Measurements from ENCODE around the gene CYFIP2. TPM values are rescaled to one million over a fixed set of nuclear protein-coding genes. Genes with fewer than 3 reads are reported as not detected.
"Not testable (repeated sequence)": the region's sequence is repeated elsewhere in the genome, so short reads cannot be mapped to it uniquely, and the experiment has no call there.

Gene CYFIP2
- total and polyA plus RNA-seq, 8 donors, result 14.8 to 162 (median 24.4) TPM

DNA sequence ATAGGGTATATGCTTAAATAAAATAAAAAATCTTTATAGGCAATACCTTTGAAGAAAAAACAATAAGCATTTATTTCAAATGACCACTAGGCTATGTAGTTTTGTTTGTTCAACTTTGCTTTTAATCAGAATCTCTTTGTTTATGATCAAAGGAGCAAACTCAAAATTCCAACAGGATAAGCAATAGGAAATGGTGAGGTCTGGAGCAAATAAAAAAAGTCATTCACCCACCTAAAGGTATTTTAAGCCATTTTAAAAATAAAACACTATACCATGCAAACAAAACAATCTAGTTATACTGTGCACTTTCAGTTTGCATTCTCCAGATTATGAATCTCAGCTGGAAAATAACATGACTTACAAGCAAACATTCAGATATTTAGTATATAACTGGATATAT, 35.3 kb upstream of the CYFIP2 start:
- Histone ChIP-seq H3K27ac (no peak overlapping the region), H3K4me3 (no peak overlapping the region), H3K36me3 (no peaks in the 10 kb centered on the region), H3K27me3 (no peaks in the 10 kb centered on the region), H3K4me1 (no peaks in the 10 kb centered on the region), H3K9me3 (no peaks in the 10 kb centered on the region)
- no peak for DNase-seq
- no peak for TF ChIP-seq POLR2A (IDR thresholded peaks at IDR 0.05)
- TF ChIP-seq, protein P1, sequence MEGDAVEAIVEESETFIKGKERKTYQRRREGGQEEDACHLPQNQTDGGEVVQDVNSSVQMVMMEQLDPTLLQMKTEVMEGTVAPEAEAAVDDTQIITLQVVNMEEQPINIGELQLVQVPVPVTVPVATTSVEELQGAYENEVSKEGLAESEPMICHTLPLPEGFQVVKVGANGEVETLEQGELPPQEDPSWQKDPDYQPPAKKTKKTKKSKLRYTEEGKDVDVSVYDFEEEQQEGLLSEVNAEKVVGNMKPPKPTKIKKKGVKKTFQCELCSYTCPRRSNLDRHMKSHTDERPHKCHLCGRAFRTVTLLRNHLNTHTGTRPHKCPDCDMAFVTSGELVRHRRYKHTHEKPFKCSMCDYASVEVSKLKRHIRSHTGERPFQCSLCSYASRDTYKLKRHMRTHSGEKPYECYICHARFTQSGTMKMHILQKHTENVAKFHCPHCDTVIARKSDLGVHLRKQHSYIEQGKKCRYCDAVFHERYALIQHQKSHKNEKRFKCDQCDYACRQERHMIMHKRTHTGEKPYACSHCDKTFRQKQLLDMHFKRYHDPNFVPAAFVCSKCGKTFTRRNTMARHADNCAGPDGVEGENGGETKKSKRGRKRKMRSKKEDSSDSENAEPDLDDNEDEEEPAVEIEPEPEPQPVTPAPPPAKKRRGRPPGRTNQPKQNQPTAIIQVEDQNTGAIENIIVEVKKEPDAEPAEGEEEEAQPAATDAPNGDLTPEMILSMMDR (IDR thresholded peaks at IDR 0.05), result no peak
- intact Hi-C loops (cut with DNase I; ENCODE audit: low total_unique reads), result no loop called here

DNA sequence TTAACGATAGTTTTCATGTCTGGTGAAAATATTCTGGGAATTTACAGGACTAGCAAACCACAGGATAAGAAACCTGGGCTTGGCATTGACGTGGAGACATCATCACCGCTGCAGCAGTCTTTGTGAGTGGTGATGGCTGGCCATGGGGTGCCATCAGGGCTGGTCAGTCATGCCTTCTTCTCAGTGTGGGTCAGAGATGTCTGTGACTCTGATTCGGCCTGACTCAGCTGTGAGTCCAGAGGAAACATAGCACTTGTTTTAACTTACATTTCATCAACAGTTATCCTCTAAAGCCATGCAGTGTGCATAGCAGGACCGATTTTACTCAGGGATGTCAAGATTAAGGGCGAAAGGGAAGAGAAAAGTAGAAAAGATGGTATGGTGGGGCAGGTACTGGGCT, 33.2 kb upstream of the CYFIP2 start:
- DNase-seq, result no peak
- H3K9me3 ChIP-seq, result no peaks in the 10 kb centered on the region
- H3K36me3 ChIP-seq, result no peaks in the 10 kb centered on the region
- H3K27me3 ChIP-seq, result no peaks in the 10 kb centered on the region
- no peak for TF ChIP-seq POLR2A (IDR thresholded peaks at IDR 0.05)
- TF ChIP-seq EP300 (IDR thresholded peaks at IDR 0.05), result no peak
- no peak for TF ChIP-seq POLR2AphosphoS5 (IDR thresholded peaks at IDR 0.05)
- TF ChIP-seq, protein P1 (IDR thresholded peaks at IDR 0.05), result no peak
- H3K4me3 ChIP-seq, result no peak overlapping the region
- 72 to 82% (median 77%) methylated on average over 6 of the region's 6 CpGs for WGBS, 5 donors
- H3K4me1 ChIP-seq, result no peaks in the 10 kb centered on the region
- no peak overlapping the region for H3K27ac ChIP-seq
- intact Hi-C loops (cut with DNase I; ENCODE audit: low total_unique reads), result no loop called here

DNA sequence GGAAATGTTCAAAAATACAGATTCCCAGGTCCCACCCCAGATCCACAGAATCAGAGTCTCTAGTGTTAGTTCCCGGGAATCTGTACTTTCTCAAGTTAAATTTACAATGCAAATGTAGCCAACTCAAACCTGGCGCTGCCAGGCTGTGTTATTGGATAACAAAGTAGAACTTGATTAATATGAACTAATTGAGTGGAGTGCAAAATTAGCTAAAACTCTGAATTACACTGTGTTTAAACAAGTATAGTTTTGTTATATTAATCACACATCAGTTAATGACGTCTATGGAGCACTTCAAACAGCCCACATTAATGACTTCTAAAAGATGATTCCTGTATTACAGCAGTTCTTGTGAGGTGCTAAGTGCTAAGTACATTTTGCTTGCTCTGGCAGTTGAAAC, 32.4 kb upstream of the CYFIP2 start:
- Histone ChIP-seq H3K9me3 (no peaks in the 10 kb centered on the region), H3K27me3 (no peaks in the 10 kb centered on the region), H3K27ac (no peak overlapping the region), H3K4me3 (no peak overlapping the region), H3K4me1 (no peaks in the 10 kb centered on the region), H3K36me3 (no peaks in the 10 kb centered on the region)
- DNase-seq, result no peak
- intact Hi-C loops (cut with DNase I; ENCODE audit: low total_unique reads), result no loop called here
- 74 to 88% (median 86%) methylated on average over 3 of the region's 3 CpGs for WGBS, 5 donors
- TF ChIP-seq POLR2A (IDR thresholded peaks at IDR 0.05), result no peak
- TF ChIP-seq EP300 (IDR thresholded peaks at IDR 0.05), result no peak
- TF ChIP-seq, protein P1 (IDR thresholded peaks at IDR 0.05), result no peak
- TF ChIP-seq POLR2AphosphoS5 (IDR thresholded peaks at IDR 0.05), result no peak

DNA sequence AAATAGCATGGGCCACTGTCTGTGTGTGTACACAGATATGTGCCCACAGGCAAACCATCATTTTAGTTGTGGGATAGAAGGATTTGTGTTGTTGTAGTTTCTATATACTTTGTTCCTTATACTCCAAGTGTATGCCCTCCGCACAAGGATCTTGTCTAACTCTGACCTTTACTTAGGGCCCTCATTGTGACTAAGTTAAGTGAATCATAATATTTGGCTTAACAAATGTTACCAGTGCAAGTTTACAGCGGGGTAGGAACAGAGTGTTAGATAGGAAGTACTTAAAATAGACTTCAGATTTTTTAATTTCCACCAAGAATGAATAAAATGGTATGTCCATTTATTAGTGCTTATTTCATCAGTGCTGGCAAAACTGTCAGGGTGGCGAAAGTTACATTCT, 29.5 kb upstream of the CYFIP2 start:
- no peaks in the 10 kb centered on the region for H3K9me3 ChIP-seq
- H3K4me3 ChIP-seq, result no peak overlapping the region
- no peaks in the 10 kb centered on the region for H3K36me3 ChIP-seq
- DNase-seq, result no peak
- WGBS, 5 donors, result 73 to 83% (median 80%) methylated on average over 3 of the region's 3 CpGs
- intact Hi-C loops (cut with DNase I; ENCODE audit: low total_unique reads), result no loop called here
- H3K27ac ChIP-seq, result no peak overlapping the region
- no peaks in the 10 kb centered on the region for H3K4me1 ChIP-seq
- TF ChIP-seq POLR2AphosphoS5 (IDR thresholded peaks at IDR 0.05) (no peak), POLR2A (IDR thresholded peaks at IDR 0.05) (no peak), EP300 (IDR thresholded peaks at IDR 0.05) (no peak)
- TF ChIP-seq, protein P1 (IDR thresholded peaks at IDR 0.05), result no peak
- H3K27me3 ChIP-seq, result no peaks in the 10 kb centered on the region

DNA sequence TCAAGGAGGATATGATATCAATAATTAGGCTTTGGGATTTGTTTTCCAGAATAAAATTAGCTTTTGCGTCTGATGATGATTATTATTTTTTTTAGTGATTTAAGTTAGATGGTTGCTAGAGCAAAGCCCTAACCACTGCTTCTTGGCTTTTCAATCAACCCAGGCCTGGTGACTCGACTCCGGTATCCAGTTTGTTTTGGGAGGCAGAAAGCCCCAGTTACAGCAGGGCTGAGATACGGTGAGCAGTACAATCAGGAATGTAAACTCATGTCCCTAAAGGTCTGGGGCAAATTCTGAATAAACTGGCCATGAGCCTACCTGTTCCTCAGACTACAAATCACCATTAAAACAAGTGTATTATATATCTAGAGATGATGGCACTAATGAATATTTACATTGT, 24.4 kb upstream of the CYFIP2 start:
- TF ChIP-seq EP300 (IDR thresholded peaks at IDR 0.05) (no peak), POLR2AphosphoS5 (IDR thresholded peaks at IDR 0.05) (no peak), POLR2A (IDR thresholded peaks at IDR 0.05) (no peak)
- TF ChIP-seq, protein P1 (IDR thresholded peaks at IDR 0.05), result no peak
- 62 to 88% (median 69%) methylated on average over 4 of the region's 4 CpGs for WGBS, 5 donors
- intact Hi-C loops (cut with DNase I; ENCODE audit: low total_unique reads), result no loop called here
- no peak overlapping the region for H3K4me3 ChIP-seq
- no peak for DNase-seq
- H3K27me3 ChIP-seq, result no peaks in the 10 kb centered on the region
- no peak overlapping the region for H3K27ac ChIP-seq
- no peaks in the 10 kb centered on the region for H3K36me3 ChIP-seq
- no peaks in the 10 kb centered on the region for H3K9me3 ChIP-seq
- no peaks in the 10 kb centered on the region for H3K4me1 ChIP-seq

DNA sequence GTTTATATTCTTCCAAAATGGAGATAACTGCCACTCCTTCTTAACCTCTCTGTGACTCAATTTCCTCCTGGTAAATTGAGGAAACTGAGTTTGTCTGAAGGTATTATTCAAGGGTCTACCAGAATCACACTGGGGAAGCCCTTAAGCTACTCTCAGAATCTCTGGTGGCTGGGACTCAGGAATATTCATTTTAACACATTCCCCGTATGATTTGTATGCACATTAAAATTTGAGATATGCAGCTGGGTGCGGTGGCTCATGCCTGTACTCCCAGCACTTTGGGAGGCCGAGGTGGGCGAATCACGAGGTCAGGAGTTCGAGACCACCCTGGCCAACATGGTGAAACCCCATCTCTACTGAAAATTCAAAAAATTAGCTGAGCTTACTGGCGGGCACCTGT, 21.2 kb upstream of the CYFIP2 start:
- H3K36me3 ChIP-seq; intact Hi-C loops (cut with DNase I; ENCODE audit: low total_unique reads); H3K4me1 ChIP-seq; H3K9me3 ChIP-seq; DNase-seq; H3K27ac ChIP-seq; H3K27me3 ChIP-seq; H3K4me3 ChIP-seq: not testable (repeated sequence)
- WGBS, 5 donors, result 56 to 84% (median 74%) methylated on average over 7 of the region's 7 CpGs

Data from stomach (tissue), 9 donors.